IPS-NIHi7 (cell line): ENCODE data around the gene CPED1.
"Not testable (repeated sequence)": the region's sequence is repeated elsewhere in the genome, so short reads cannot be mapped to it uniquely, and the experiment has no call there.

Source experiments
- DNase-seq: peaks from one replicate; pipeline ENCODE4 v3.0.0; 2012; ENCODE audit warnings: mixed read lengths; ENCODE audit errors: extremely low spot score

Gene CPED1

GRCh38 chr7:121017586-121017985, 29.1 kb downstream of the CPED1 start:
- no peak for DNase-seq

DNA sequence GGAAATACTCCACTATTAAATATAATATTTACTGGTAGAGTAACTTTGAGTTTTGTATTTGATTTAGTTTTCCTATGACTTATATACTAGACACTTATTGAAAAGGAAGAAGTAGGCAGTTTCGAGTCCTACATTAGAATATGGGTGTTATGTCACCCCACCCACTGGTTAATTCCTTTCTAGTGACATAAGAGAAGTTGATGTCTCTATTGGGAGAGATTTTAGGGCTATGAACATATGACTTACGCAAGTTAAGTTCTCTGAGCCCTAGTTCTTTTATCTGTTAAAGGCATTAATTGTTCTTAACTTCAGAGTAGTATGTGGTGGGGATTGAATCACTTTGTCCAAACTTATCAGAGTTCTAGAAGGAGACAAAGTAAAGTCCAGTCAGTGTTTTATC, 30.5 kb downstream of the CPED1 start:
- DNase-seq, result no peak

DNA sequence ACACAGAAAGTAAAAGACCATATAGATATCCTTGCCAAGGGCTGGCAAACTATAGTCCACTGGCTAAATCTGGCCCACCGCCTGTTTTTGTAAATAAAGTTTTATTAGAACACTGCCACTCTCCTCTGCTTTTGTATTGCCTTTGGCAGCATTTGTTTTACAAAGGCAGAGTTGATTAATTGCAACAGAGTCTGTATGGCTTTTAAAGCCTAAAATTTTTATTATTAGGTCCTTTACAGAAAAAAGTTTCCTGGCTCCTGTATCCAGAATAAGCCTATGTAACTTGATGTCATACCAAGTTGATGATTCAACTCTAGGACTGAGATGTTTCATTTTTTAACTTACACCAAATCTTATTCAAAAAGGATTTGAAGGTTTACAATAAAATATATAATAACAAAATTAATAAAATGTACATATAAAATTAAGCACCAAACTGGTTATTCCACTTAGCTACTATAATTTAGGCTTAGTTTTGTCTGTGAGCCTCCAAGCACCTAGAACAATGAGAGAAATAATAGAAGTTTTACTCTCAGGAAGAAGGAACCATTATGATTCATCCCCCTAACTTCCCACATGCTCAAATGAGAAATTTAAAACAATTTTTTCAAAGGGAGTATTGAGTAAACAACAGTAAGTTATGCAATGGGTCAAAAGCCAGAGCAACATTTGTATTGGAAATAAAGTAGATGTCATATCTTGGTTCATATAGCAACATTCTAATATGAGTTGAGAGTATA, 31.9 kb downstream of the CPED1 start:
- no peak for DNase-seq

DNA sequence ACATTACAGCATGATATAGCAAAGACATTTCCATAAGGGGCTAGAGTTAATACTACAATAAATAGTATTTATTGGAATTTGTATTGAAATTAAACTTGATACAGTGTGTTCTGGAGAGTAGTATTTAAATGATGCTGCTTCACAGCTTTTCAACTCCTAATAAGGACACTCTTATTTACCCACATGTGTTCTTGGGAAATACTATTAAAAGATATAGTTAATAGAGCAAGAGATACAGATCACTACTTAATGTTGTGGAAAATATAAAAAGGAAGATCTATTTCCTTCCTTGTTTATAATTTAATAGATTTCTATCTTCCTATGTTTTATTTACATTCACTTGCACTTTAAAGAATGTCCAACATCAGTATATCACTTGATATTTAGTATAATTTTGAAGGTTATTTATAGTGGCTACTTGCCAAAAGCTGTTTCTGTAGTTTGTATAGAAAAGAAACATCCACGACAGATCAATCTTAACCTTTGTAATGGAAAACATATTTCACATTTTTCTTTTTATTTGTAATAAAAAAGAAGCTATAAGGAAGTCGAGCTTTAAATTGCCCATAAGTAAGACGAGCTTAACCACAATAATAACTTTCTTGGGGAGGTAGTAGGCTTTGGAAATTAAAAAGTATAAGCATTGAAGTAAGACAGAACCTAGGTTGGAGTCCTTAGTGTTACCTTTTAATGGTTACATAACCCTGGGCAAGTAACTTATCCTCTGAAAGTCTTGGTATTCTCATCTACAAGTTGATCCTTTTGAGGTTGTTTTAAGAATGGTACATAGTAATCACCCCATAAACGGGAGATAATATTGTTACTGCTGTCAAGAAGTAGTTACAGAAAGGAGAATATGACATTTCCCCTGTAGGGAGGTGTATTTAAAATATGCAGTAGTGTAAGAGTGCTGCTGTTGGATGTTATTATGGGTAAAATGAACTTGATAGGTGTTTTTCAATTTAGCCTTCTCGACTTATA, 32.8 kb downstream of the CPED1 start:
- DNase-seq, result no peak

DNA sequence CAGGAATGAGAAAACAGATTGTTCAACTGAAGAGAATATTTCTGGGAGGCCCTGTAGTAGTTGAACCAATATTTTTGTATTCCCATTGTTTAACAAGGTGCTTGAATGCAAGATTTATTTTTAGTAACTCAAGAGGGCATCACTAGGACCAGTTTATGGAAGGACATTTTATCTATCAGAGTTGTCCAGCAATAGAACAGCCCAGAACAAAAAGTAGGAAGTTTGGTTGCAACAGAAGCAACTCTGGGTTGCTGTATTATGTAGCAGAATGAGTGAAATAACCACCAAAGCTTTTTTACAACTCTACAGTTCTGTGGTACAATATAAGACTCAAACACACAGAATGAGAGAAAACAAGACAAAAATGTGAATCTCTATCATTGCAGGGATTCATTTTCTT, 34.7 kb downstream of the CPED1 start:
- DNase-seq, result no peak

GRCh38 chr7:121023683-121024511, 35.4 kb downstream of the CPED1 start:
- DNase-seq, result no peak

DNA sequence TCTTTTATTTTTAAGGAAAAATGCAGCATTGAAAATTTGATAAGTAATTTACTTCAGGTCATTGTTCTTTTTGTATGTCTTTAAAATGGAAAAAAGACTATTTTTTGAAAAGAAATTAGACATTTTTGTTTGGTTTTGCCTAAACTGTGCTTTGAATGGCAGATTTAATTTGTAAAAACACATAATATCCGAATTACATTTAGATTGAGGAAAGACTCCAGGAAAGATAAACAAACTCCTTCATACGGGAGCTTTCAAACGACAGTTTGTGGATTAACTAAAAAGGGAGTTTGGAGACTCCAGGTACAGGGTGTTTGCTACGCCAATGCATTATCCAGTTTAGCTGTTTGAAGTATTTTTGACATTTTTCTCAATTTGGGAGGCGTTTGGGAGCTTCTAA, 36.1 kb downstream of the CPED1 start:
- no peak for DNase-seq

DNA sequence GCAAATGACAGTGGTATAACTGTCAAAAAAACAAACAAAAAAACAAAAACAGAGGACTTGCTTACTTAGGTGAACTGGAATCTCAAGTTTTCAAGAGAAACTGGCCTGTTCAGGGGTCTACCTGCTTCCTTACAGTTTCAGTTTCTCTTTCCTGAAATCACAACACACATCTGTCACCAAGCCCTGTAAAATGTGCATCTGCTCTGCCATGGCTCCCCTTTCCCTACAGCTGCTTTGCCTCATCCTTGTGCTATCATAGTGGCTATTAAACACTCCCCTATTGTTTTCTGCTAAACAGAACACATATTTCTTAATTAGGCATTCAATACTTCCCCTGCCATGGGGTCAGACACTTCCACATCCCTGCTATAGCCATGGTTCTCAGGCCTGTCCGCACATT, 37.6 kb downstream of the CPED1 start:
- DNase-seq, result no peak

DNA sequence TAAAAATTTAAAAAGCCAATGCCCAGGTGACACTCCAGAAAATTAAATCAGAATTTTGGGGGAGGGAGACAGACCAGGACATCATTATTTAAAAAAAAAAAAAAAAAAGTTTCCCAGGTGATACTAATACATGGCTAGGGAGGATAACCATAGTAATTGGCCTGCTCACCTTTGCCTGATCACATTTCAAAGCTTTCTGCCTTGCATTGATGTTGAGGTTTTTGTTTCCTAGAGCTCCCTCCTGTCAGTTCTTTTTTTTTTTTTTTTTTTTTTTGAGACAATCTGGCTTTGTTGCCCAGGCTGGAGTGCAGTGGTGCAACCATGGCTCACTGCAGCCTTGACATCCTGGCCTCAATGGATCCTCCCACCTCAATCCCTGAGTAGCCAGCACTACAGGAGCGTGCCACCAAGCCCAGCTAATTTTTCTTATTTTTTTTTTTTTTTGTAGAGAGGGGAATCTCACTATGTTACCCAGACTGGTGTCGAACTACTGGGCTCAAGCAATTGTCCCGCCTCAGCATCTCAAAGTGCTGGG, 38.1 kb downstream of the CPED1 start:
- no peak for DNase-seq

DNA sequence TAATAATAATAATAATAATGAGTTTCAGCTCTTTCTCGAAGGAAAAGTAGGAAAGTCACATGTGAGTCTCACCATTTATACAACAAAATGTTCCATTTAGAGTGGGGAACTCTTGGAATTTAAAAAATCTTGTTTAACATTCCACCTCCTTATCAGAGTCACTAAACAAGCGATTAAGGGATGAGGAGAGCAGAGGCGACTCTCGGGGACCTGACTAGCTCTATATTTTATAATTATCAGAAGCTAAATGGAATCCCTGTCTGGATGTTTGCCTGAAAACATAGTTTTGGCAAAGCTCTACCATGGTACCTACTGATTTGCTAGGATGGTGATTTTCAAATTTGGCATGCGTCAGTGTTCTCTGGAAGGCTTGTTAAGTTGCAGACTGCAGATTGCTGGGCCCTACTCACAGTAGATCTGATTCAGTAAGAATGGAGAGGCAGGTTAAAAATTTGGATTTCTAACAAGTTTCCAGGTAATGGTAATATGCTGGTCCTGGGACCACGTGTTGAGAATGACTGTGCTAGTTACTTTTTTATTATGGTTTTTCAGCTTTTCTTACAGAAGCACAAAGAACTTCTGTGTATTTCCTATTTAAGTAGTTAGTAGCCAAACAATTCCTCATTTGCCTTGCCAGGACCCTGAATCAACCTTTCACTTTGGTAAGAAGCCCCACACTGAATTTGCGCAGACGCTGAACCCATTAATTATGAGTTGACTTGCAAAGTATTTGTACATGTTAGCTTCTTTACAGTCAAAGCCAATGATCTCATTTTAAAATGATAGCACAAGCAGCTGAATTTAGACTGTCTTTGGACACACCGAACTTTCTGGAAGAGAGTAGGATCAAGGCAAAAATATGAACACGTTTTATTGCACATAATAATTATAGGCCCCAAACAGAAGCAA, 39.5 kb downstream of the CPED1 start:
- DNase-seq, result no peak

GRCh38 chr7:121029302-121029701, 40.8 kb downstream of the CPED1 start:
- DNase-seq, result no peak

GRCh38 chr7:121030308-121030707, 41.8 kb downstream of the CPED1 start:
- DNase-seq, result no peak

DNA sequence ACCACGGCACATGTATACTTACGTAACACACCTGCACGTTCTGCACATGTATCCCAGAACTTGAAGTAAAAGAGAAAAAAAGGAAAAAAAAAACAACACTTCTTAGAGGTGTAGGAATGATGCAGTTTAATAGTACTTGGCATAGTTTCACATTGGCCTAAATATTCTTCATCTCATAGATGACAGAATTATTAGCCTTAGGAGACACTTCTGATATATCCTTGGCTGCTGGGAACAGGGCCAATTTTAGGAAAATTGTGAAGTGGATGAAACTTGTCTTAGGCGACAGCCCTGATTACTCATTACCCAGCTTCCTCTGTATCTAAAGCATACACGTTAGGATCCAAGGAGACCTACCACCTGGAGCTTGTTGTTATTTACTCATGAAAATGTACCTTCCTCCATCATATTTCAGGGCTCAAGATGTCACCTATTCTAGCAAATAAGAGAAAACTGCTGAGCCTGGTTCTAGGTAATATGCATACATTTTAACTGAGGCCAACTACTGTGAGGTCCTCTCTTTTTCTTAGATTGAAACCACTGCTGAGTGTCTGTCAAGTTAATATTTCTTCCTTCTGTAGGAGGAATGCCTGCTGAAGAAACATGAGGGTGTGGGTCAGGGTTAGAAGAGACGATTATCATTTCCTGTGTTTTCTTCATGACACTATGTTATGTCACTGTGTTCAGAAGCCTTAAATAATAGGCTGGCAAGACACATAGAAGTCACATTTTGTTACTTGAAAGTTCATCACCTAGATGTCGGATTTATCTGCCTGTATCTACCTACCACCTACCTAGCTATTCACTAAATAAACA, 44.3 kb downstream of the CPED1 start:
- no peak for DNase-seq

- no peak for DNase-seq
Observed at GRCh38 chr7:121034929-121035328, 46.4 kb downstream of the CPED1 start.

- DNase-seq, result not testable (repeated sequence)
Observed at GRCh38 chr7:121036776-121037175, 48.3 kb downstream of the CPED1 start.

- not testable (repeated sequence) for DNase-seq
Observed at GRCh38 chr7:121037329-121037728, 48.8 kb downstream of the CPED1 start.

DNA sequence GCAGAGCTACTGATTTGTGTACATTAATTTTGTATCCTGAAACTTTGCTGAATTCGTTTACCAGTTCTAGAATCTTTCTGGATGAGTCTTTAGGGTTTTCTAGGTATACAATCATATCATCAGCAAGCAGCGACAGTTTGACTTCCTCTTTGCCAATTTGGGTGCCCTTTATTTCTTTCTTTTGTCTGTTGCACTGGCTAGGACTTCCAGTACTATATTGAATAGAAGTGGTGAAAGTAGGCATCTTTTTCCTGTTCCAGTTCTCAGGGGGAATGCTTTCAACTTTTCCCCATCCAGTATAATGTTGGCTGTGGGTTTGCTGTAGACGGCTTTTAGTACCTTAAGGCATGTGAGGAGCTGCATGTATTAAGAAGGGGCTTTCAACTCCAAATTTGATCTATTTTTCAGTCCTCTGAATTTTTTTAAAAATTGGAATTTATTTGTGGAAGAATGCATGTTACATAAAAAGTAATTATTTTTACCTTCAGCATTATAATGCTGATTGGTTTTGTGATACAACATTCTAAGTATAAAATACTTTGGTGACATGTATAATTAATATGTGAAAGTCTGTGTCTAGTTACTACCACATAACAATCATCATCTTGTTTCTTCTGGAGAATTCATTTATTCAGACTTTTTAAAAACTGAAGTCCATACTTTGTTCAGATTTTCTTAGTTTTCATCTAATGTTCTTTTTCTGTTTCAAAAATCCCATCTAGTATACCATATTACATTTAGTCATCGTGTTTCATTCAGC, 49.6 kb downstream of the CPED1 start:
- no peak for DNase-seq

DNA sequence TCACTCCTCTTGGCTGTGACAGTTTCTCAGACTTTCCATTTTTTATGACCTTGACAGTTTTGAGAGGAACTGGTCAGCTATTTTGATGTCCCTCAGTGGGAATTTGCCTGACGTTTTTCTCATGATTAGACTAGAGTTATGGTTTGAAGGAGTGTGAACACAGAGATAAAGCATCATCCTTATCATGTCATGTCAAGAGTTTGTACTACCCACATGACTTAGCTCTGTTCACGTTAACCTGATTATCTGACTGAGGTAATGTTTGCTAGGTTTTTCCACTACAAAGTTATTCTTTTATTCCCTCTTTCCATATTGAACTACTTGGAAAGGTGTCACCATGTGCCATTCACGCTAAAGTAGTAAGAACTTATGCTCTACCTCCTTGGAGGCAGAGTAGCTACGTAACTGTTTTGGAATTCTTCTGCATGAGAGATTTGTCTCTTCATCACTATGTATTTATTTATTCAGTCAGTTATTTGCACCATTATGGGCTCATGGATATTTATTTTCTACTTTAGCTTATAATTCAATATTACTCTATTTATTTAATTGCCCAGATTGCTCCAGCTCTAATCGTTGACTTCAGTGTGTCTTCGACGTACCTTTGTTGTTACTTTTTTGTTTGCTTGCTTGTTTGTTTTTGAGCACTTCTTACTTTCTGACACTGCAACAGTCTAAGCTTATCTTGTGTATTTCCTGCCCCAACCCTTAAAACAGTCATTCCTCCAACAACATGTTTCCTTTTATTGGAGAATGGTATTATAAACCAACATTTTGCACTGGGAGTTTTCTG, 50.4 kb downstream of the CPED1 start:
- no peak for DNase-seq
